Activated B cell treated with CpG ODN at 0.5 μM for 24 hours (primary cell): ENCODE results near the gene CACNA1E. TPM values are rescaled to one million over a fixed set of nuclear protein-coding genes. Genes with fewer than 3 reads are reported as not detected.

Experiments used
- ATAC-seq: fragments of 200-7000 bp; cut with Tn5 transposase; one replicate; pipeline ENCODE4 v1.10.0; 2021; ENCODE audit warnings: low read depth, mild to moderate bottlenecking, moderate library complexity
- CTCF ChIA-PET: fragments of 350-600 bp; sonication (Branson Sonifier 250); formaldehyde crosslinking; loops from one replicate; lab custom pipeline; 2021; ENCODE audit warnings: antibody characterized with exemption; lab: Charles Lee
- POLR2A ChIA-PET: fragments of 350-600 bp; sonication (Branson Sonifier 250); formaldehyde crosslinking; loops from one replicate; lab custom pipeline; 2021; ENCODE audit warnings: antibody characterized with exemption; lab: Charles Lee
- DNase-seq: peaks from one replicate; pipeline ENCODE4 v3.0.0; 2022
- H3K27ac Mint-ChIP-seq: one replicate; pipeline ENCODE4 v1.8.0; 2020; ENCODE audit warnings: mixed read lengths
- H3K27me3 Mint-ChIP-seq: one replicate; pipeline ENCODE4 v1.8.0; 2021; ENCODE audit warnings: mixed read lengths
- H3K36me3 Mint-ChIP-seq: one replicate; pipeline ENCODE4 v1.8.0; 2021; ENCODE audit warnings: low read depth, mixed read lengths
- H3K4me1 Mint-ChIP-seq: one replicate; pipeline ENCODE4 v1.8.0; 2021; ENCODE audit warnings: mixed read lengths
- H3K4me3 Mint-ChIP-seq: one replicate; pipeline ENCODE4 v1.8.0; 2020; ENCODE audit warnings: mild to moderate bottlenecking, mixed read lengths
- H3K9me3 Mint-ChIP-seq: one replicate; pipeline ENCODE4 v1.8.0; 2020; ENCODE audit warnings: mixed read lengths
- CTCF ChIP-seq: fragments of 200-600 bp; IDR thresholded peaks from one replicate; pipeline ENCODE4 v1.8.0; 2022; ENCODE audit warnings: antibody characterized with exemption, mild to moderate bottlenecking
- intact Hi-C: fragments of 100-400 bp; cut with micrococcal nuclease; formaldehyde crosslinking; loops from one replicate; pipeline ENCODE4 v1.15.1; 2024
- total RNA-seq: library from RNA; stranded (reverse); gene quantifications from 2 replicates; pipeline ENCODE4 v1.2.3, GENCODE V29; 2022

The CACNA1E gene
- total RNA-seq, 1 donor from 2014 or later = 0.91 TPM

- ChIA-PET POLR2A (no interaction called here), CTCF (no interaction called here)
- no peaks in the 10 kb centered on the region for H3K9me3 Mint-ChIP-seq
- H3K36me3 Mint-ChIP-seq = no peaks in the 10 kb centered on the region
- H3K4me1 Mint-ChIP-seq = no peaks in the 10 kb centered on the region
- peaks cover 4% of the 10 kb centered on the region for H3K27me3 Mint-ChIP-seq
- ATAC-seq (no peak), DNase-seq (no peak)
- intact Hi-C loops = no loop called here
- H3K27ac Mint-ChIP-seq = no peak overlapping the region
- no peak for TF ChIP-seq CTCF
- no peak overlapping the region for H3K4me3 Mint-ChIP-seq
These were observed 218.6 kb downstream of the CACNA1E start for GRCh38 chr1:181701891-181702290.

GRCh38 chr1:181704546-181704945, 221.2 kb downstream of the CACNA1E start:
- Mint-ChIP-seq H3K9me3 (no peaks in the 10 kb centered on the region), H3K4me3 (no peak overlapping the region), H3K36me3 (no peaks in the 10 kb centered on the region), H3K4me1 (no peaks in the 10 kb centered on the region), H3K27me3 (no peaks in the 10 kb centered on the region), H3K27ac (no peak overlapping the region)
- DNase-seq = no peak
- TF ChIP-seq CTCF = no peak
- POLR2A ChIA-PET = no interaction called here
- ATAC-seq = no peak
- intact Hi-C loops = no loop called here
- CTCF ChIA-PET = no interaction called here

- DNase-seq = no peak
- no peaks in the 10 kb centered on the region for H3K9me3 Mint-ChIP-seq
- H3K4me1 Mint-ChIP-seq = no peaks in the 10 kb centered on the region
- no peak overlapping the region for H3K4me3 Mint-ChIP-seq
- ChIA-PET CTCF (no interaction called here), POLR2A (no interaction called here)
- no peak overlapping the region for H3K27ac Mint-ChIP-seq
- intact Hi-C loops = no loop called here
- ATAC-seq = no peak
- no peaks in the 10 kb centered on the region for H3K27me3 Mint-ChIP-seq
- TF ChIP-seq CTCF = no peak
- H3K36me3 Mint-ChIP-seq = no peaks in the 10 kb centered on the region
These were observed 228.5 kb downstream of the CACNA1E start for GRCh38 chr1:181711820-181712219.

GRCh38 chr1:181712711-181713110, 229.4 kb downstream of the CACNA1E start:
- Mint-ChIP-seq H3K27ac (no peak overlapping the region), H3K4me3 (no peak overlapping the region), H3K9me3 (no peaks in the 10 kb centered on the region), H3K36me3 (no peaks in the 10 kb centered on the region), H3K4me1 (no peaks in the 10 kb centered on the region), H3K27me3 (no peaks in the 10 kb centered on the region)
- no peak for TF ChIP-seq CTCF
- DNase-seq (no peak), ATAC-seq (no peak)
- intact Hi-C loops = no loop called here
- POLR2A ChIA-PET = no interaction called here
- CTCF ChIA-PET = no interaction called here

- ATAC-seq (no peak), DNase-seq (no peak)
- Mint-ChIP-seq H3K27ac (no peak overlapping the region), H3K4me3 (no peak overlapping the region), H3K9me3 (no peaks in the 10 kb centered on the region), H3K4me1 (no peaks in the 10 kb centered on the region), H3K27me3 (no peaks in the 10 kb centered on the region), H3K36me3 (no peaks in the 10 kb centered on the region)
- POLR2A ChIA-PET = no interaction called here
- intact Hi-C loops = no loop called here
- CTCF ChIA-PET = no interaction called here
- TF ChIP-seq CTCF = no peak
These were observed 231.1 kb downstream of the CACNA1E start for GRCh38 chr1:181714428-181714827.
